IMR-90 (cell line): ENCODE measurements around the gene KCNH2. TPM values are rescaled to one million over a fixed set of nuclear protein-coding genes. Genes with fewer than 3 reads are reported as not detected.

Source experiments
- ATAC-seq: fragments of 200-7000 bp; cut with Tn5 transposase; 2 replicates; pipeline ENCODE4 v1.9.1; 2020; ENCODE audit warnings: low read depth, mild to moderate bottlenecking, moderate library complexity
- BruUV-seq: library from RNA; stranded (reverse); fragments of 400-500 nt; replicated peaks from 2 replicates; lab custom pipeline; 2021; lab: Mats Ljungman, UMichigan
- CTCF ChIA-PET: fragments of 300-600 bp; formaldehyde crosslinking; extraction: SDS; loops from one replicate; lab custom pipeline; 2021; ENCODE audit warnings: antibody characterized with exemption; lab: Yijun Ruan, JAX
- POLR2A ChIA-PET: fragments of 300-600 bp; sonication (Branson Sonifier 250); formaldehyde crosslinking; loops from one replicate; lab custom pipeline; 2022; ENCODE audit warnings: antibody characterized with exemption; ENCODE audit not compliant: unreplicated experiment; lab: Charles Lee
- DNase-seq: peaks from one replicate; pipeline ENCODE4 v3.0.0; 2013
- H2AFZ ChIP-seq: replicated peaks from 2 replicates; pipeline ENCODE3; 2013; ENCODE audit warnings: low read length, mild to moderate bottlenecking; ENCODE audit not compliant: poor library complexity
- H2AK5ac ChIP-seq: 2 replicates; pipeline ENCODE4 v1.6.1; 2013; ENCODE audit warnings: low read depth, low read length, inconsistent platforms
- H2AK9ac ChIP-seq: replicated peaks from 2 replicates; pipeline ENCODE3; 2013; ENCODE audit warnings: mild to moderate bottlenecking, low read depth, low read length, moderate library complexity; ENCODE audit not compliant: poor library complexity
- H2BK120ac ChIP-seq: 2 replicates; pipeline ENCODE4 v1.6.1; 2013; ENCODE audit warnings: low read depth, low read length, inconsistent platforms
- H2BK15ac ChIP-seq: 3 replicates; pipeline ENCODE4 v1.6.1; 2013; ENCODE audit warnings: low read depth, low read length, inconsistent platforms
- H2BK20ac ChIP-seq: 2 replicates; pipeline ENCODE4 v1.6.1; 2013; ENCODE audit warnings: low read depth, mild to moderate bottlenecking, inconsistent platforms, low read length, moderate library complexity
- H2BK5ac ChIP-seq: 2 replicates; pipeline ENCODE4 v1.6.1; 2013; ENCODE audit warnings: mild to moderate bottlenecking, low read depth, low read length, inconsistent platforms; ENCODE audit not compliant: poor library complexity, severe bottlenecking
- H3K14ac ChIP-seq: replicated peaks from 2 replicates; pipeline ENCODE4 v1.6.1; 2013; ENCODE audit warnings: low read depth, low read length, inconsistent platforms
- H3K18ac ChIP-seq: 2 replicates; pipeline ENCODE4 v1.6.1; 2013; ENCODE audit warnings: low read depth, low read length, control low read depth
- H3K23ac ChIP-seq: 2 replicates; pipeline ENCODE4 v1.6.1; 2013; ENCODE audit warnings: low read depth, low read length, inconsistent platforms
- H3K27ac ChIP-seq: 2 replicates; pipeline ENCODE4 v1.5.1; 2013; ENCODE audit warnings: mild to moderate bottlenecking, control low read depth, low read length; ENCODE audit not compliant: insufficient read depth
- H3K27me3 ChIP-seq: 2 replicates; pipeline ENCODE4 v1.6.1; 2013; ENCODE audit warnings: low read length; ENCODE audit not compliant: control insufficient read depth, insufficient read depth
- H3K36me3 ChIP-seq: 2 replicates; pipeline ENCODE4 v1.6.1; 2013; ENCODE audit warnings: low read length, mixed read lengths; ENCODE audit not compliant: control insufficient read depth, insufficient read depth
- H3K4ac ChIP-seq: 2 replicates; pipeline ENCODE4 v1.6.1; 2013; ENCODE audit warnings: low read depth, low read length, inconsistent platforms
- H3K4me1 ChIP-seq: 2 replicates; pipeline ENCODE4 v1.6.1; 2013; ENCODE audit warnings: low read length, mixed read lengths; ENCODE audit not compliant: control insufficient read depth, insufficient read depth
- H3K4me2 ChIP-seq: 2 replicates; pipeline ENCODE4 v1.6.1; 2013; ENCODE audit warnings: low read depth, mild to moderate bottlenecking, control low read depth, low read length, moderate library complexity
- H3K4me3 ChIP-seq: 2 replicates; pipeline ENCODE4 v1.5.1; 2013; ENCODE audit warnings: low read depth, mild to moderate bottlenecking, control low read depth, low read length, moderate library complexity; ENCODE audit not compliant: insufficient read depth
- H3K56ac ChIP-seq: 2 replicates; pipeline ENCODE4 v1.6.1; 2013; ENCODE audit warnings: low read length, inconsistent platforms; ENCODE audit not compliant: insufficient read depth; ENCODE audit errors: extremely low read depth
- H3K79me1 ChIP-seq, 2 experiments: 2 replicates each; pipeline ENCODE4 v1.6.1; 2013; ENCODE audit warnings: low read length in 2 of 2, inconsistent platforms in 1 of 2, low read depth in 1 of 2
- H3K9ac ChIP-seq: 2 replicates; pipeline ENCODE4 v1.6.1; 2013; ENCODE audit warnings: low read depth, low read length, control low read depth
- H3K9me1 ChIP-seq: 2 replicates; pipeline ENCODE4 v1.6.1; 2013; ENCODE audit warnings: low read length, inconsistent platforms; ENCODE audit not compliant: insufficient read depth
- H3K9me3 ChIP-seq: 2 replicates; pipeline ENCODE4 v1.6.1; 2013; ENCODE audit warnings: low read length; ENCODE audit not compliant: control insufficient read depth, insufficient read depth
- H4K20me1 ChIP-seq: 2 replicates; pipeline ENCODE4 v1.6.1; 2013; ENCODE audit warnings: low read length, inconsistent platforms; ENCODE audit not compliant: insufficient read depth
- H4K5ac ChIP-seq: 2 replicates; pipeline ENCODE4 v1.6.1; 2013; ENCODE audit warnings: mild to moderate bottlenecking, low read depth, low read length, control low read depth
- H4K8ac ChIP-seq, 2 experiments: 2 replicates each; pipeline ENCODE4 v1.6.1; 2013; ENCODE audit warnings: low read depth in 2 of 2, low read length in 2 of 2, control low read depth in 1 of 2, inconsistent platforms in 1 of 2
- H4K91ac ChIP-seq: 2 replicates; pipeline ENCODE4 v1.6.1; 2013; ENCODE audit warnings: low read depth, low read length, inconsistent platforms; ENCODE audit not compliant: insufficient read depth
- BHLHE40 ChIP-seq: fragments of 150-350 bp; IDR thresholded peaks from 2 replicates; pipeline ENCODE4 v1.6.1; 2016; ENCODE audit warnings: mild to moderate bottlenecking, low read depth, low read length
- WGBS, 2 experiments: methylation state at CpG; one replicate each; pipeline versions ENCODE4 v1.1.5 to v1.1.7; 2013; ENCODE audit warnings: missing lambda C conversion rate in 2 of 2; ENCODE audit not compliant: insufficient read length in 1 of 2; ENCODE audit errors: extremely low coverage in 2 of 2; 5-methylcytosine and 5-hydroxymethylcytosine counted together
- dilution Hi-C: fragments of 300-500 bp; cut with HindIII; formaldehyde crosslinking; loops from one replicate; pipeline ENCODE4 v1.14.3; 2018; ENCODE audit warnings: low sequenced_read_pairs; ENCODE audit not compliant: unreplicated experiment
- in situ Hi-C: fragments of 300-500 bp; cut with MboI; formaldehyde crosslinking; loops from 3 replicates; pipeline ENCODE4 v1.14.3; 2019; ENCODE audit warnings: low sequenced_read_pairs, inconsistent platforms, mixed read lengths
- intact Hi-C: fragments of 100-400 bp; cut with micrococcal nuclease; formaldehyde crosslinking; loops from 2 replicates; pipeline ENCODE4 v1.10.0; 2022
- polyA plus RNA-seq, 3 experiments: library from polyadenylated mRNA; depleted of rRNA; stranded (reverse); fragments of >200 nt; gene quantifications; 2 replicates each; pipeline ENCODE4 v1.2.3, GENCODE V29; 2012; ENCODE audit warnings: low replicate concordance in 1 of 3
- total RNA-seq: library from RNA; depleted of rRNA; stranded (reverse); fragments of >200 nt; gene quantifications from 2 replicates; pipeline ENCODE4 v1.2.3, GENCODE V29; 2012
- TF ChIP-seq, protein P1 (sequence below): conservative IDR thresholded peaks from 2 replicates; pipeline ENCODE4 v1.5.1; 2012; ENCODE audit warnings: mild to moderate bottlenecking, low read depth, low read length, improper control_type of control experiment
- TF ChIP-seq, protein P2 (sequence below): fragments of 150-350 bp; IDR thresholded peaks from 2 replicates; pipeline ENCODE4 v1.6.1; 2016; ENCODE audit warnings: low read depth, mild to moderate bottlenecking, low read length, moderate library complexity, borderline replicate concordance

The KCNH2 gene
- total and polyA plus RNA-seq, 2 of the 4 experiments (the other 2 are of a cell fraction), result 0.90 to 2.1 TPM

DNA sequence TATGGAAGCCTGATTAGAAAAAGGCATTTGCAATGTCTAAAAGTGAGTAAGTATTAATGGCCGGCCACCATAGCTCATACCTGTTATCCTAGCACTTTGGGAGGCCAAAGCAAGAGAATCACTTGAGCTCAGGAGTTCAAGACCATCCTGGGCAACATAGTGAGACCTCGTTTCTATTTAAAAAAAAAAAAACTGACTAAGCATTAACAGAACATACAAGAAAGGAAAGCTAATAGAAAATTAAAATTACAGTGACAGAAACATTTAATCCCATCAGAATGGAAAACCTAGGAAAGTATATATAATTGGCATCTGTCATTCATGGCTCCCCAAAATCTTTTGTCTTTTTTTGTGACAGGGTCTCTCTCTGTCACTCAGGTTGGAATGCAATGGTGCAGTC, 69.9 kb downstream of the KCNH2 start:
- H2BK120ac ChIP-seq, result no peak overlapping the region
- H3K4ac ChIP-seq, result no peak overlapping the region
- no peak overlapping the region for H2AFZ ChIP-seq
- ChIA-PET POLR2A (no interaction called here), CTCF (no interaction called here)
- no peak overlapping the region for H3K18ac ChIP-seq
- H3K9ac ChIP-seq, result no peak overlapping the region
- no TSS peak for BruUV-seq
- H3K79me1 ChIP-seq, result no peaks in the 10 kb centered on the region
- H3K4me2 ChIP-seq, result no peak overlapping the region
- no peak overlapping the region for H3K14ac ChIP-seq
- H2BK20ac ChIP-seq, result no peak overlapping the region
- no peaks in the 10 kb centered on the region for H4K20me1 ChIP-seq
- H3K4me3 ChIP-seq, result no peak overlapping the region
- intact Hi-C loops (no loop called here), dilution Hi-C loops (no loop called here), in situ Hi-C loops (loop anchor here (10.0 kb wide), 1 partner anchor 197 kb away; no protein-coding TSS in a partner anchor)
- H3K56ac ChIP-seq, result no peak overlapping the region
- H3K9me1 ChIP-seq, result peaks cover 4% of the 10 kb centered on the region
- H3K36me3 ChIP-seq, result no peaks in the 10 kb centered on the region
- no CpG with 5 or more reads among the region's 2 CpGs for WGBS, 2 experiments
- H3K9me3 ChIP-seq, result no peaks in the 10 kb centered on the region
- H2BK5ac ChIP-seq, result no peak overlapping the region
- H3K27ac ChIP-seq, result no peak overlapping the region
- H4K91ac ChIP-seq, result no peak overlapping the region
- H3K23ac ChIP-seq, result no peak overlapping the region
- no peak overlapping the region for H2AK9ac ChIP-seq
- H4K5ac ChIP-seq, result no peak overlapping the region
- no peak overlapping the region for H2BK15ac ChIP-seq
- DNase-seq (no peak), ATAC-seq (no peak)
- peaks cover 9% of the 10 kb centered on the region for H3K4me1 ChIP-seq
- TF ChIP-seq, protein P1, sequence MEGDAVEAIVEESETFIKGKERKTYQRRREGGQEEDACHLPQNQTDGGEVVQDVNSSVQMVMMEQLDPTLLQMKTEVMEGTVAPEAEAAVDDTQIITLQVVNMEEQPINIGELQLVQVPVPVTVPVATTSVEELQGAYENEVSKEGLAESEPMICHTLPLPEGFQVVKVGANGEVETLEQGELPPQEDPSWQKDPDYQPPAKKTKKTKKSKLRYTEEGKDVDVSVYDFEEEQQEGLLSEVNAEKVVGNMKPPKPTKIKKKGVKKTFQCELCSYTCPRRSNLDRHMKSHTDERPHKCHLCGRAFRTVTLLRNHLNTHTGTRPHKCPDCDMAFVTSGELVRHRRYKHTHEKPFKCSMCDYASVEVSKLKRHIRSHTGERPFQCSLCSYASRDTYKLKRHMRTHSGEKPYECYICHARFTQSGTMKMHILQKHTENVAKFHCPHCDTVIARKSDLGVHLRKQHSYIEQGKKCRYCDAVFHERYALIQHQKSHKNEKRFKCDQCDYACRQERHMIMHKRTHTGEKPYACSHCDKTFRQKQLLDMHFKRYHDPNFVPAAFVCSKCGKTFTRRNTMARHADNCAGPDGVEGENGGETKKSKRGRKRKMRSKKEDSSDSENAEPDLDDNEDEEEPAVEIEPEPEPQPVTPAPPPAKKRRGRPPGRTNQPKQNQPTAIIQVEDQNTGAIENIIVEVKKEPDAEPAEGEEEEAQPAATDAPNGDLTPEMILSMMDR, result no peak
- no peak for TF ChIP-seq BHLHE40
- TF ChIP-seq, protein P2, sequence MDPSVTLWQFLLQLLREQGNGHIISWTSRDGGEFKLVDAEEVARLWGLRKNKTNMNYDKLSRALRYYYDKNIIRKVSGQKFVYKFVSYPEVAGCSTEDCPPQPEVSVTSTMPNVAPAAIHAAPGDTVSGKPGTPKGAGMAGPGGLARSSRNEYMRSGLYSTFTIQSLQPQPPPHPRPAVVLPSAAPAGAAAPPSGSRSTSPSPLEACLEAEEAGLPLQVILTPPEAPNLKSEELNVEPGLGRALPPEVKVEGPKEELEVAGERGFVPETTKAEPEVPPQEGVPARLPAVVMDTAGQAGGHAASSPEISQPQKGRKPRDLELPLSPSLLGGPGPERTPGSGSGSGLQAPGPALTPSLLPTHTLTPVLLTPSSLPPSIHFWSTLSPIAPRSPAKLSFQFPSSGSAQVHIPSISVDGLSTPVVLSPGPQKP, result no peak
- no peak overlapping the region for H2AK5ac ChIP-seq
- no peak overlapping the region for H4K8ac ChIP-seq
- peaks cover 10% of the 10 kb centered on the region; the same call in 1 of the 2 replicates for H3K27me3 ChIP-seq
